NCI-H146 treated with DMSO at 0.1 percent for 48 hours (cell line): ENCODE measurements around the gene TYW1B.
A peak's percentile ranks its signal among the peaks of the same experiment; 100 is the strongest.
"Not testable (repeated sequence)": the region's sequence is repeated elsewhere in the genome, so short reads cannot be mapped to it uniquely, and the experiment has no call there.

Source experiments
- DNase-seq: peaks from one replicate; lab custom pipeline; 2025; ENCODE audit not compliant: unreplicated experiment; lab: John Stamatoyannopoulos, UW

Gene TYW1B

GRCh38 chr7:72827839-72828591 is at the start of gene TYW1B:
Gene TYW1B (minus strand): TSS chr7:72828200. CDS start chr7:72828075, 125 bp downstream.
- peak; percentile 95 for DNase-seq

GRCh38 chr7:72867591-72867990 is 39.6 kb upstream of the TYW1B start:
- not testable (repeated sequence) for DNase-seq

- not testable (repeated sequence) for DNase-seq
Measured at GRCh38 chr7:72858846-72859400, 30.9 kb upstream of the TYW1B start.

GRCh38 chr7:72857925-72858324 is 29.9 kb upstream of the TYW1B start:
- DNase-seq, result not testable (repeated sequence)

- DNase-seq, result not testable (repeated sequence)
Measured at GRCh38 chr7:72855261-72855660, 27.3 kb upstream of the TYW1B start.

- DNase-seq, result not testable (repeated sequence)
Measured at GRCh38 chr7:72852937-72853336, 24.9 kb upstream of the TYW1B start.

- not testable (repeated sequence) for DNase-seq
Measured at GRCh38 chr7:72850746-72851145, 22.7 kb upstream of the TYW1B start.

GRCh38 chr7:72844146-72844545 is 16.1 kb upstream of the TYW1B start:
- DNase-seq, result not testable (repeated sequence)

GRCh38 chr7:72843166-72843565 is 15.2 kb upstream of the TYW1B start:
- not testable (repeated sequence) for DNase-seq

- DNase-seq, result not testable (repeated sequence)
Measured at GRCh38 chr7:72840966-72841511, 13.0 kb upstream of the TYW1B start.

- DNase-seq, result not testable (repeated sequence)
Measured at GRCh38 chr7:72838315-72838714, 10.3 kb upstream of the TYW1B start.

GRCh38 chr7:72837291-72837690 is 9.3 kb upstream of the TYW1B start:
- DNase-seq, result not testable (repeated sequence)

- not testable (repeated sequence) for DNase-seq
Measured at GRCh38 chr7:72830567-72830966, 2.6 kb upstream of the TYW1B start.

GRCh38 chr7:72829687-72830354 is 1.8 kb upstream of the TYW1B start:
- DNase-seq, result peak; percentile 21

GRCh38 chr7:72829291-72829686 is 1.3 kb upstream of the TYW1B start:
- peak; percentile 97 for DNase-seq

- DNase-seq, result not testable (repeated sequence)
Measured at GRCh38 chr7:72823765-72824732, 4.0 kb downstream of the TYW1B start.

GRCh38 chr7:72822497-72822896 is 5.5 kb downstream of the TYW1B start:
- not testable (repeated sequence) for DNase-seq

GRCh38 chr7:72818663-72819361 is 9.2 kb downstream of the TYW1B start:
- DNase-seq, result not testable (repeated sequence)

GRCh38 chr7:72817661-72818060 is 10.3 kb downstream of the TYW1B start:
- not testable (repeated sequence) for DNase-seq
